ENCODE results near the gene ZNF718. TPM values are rescaled to one million over a fixed set of nuclear protein-coding genes. Genes with fewer than 3 reads are reported as not detected.
A peak's percentile ranks its signal among the peaks of the same experiment; 100 is the strongest.

Gene ZNF718
- total and polyA plus RNA-seq, 2 experiments from 2014 or later: 9.7 to 35.1 TPM

GRCh38 chr4:98386-98785, 25.9 kb upstream of the ZNF718 start (continued):
- TF ChIP-seq ZNF462 (CRISPR knock-in tag; IDR thresholded peaks at IDR 0.05): no peak
- TF ChIP-seq NANOG (IDR thresholded peaks at IDR 0.05; ENCODE audit: borderline replicate concordance): no peak
- TF ChIP-seq REST (IDR thresholded peaks at IDR 0.05; ENCODE audit: unreplicated experiment): no peak
- TF ChIP-seq JUNB (IDR thresholded peaks at IDR 0.05; ENCODE audit: unreplicated experiment): no peak
- TF ChIP-seq STAT1 (IDR thresholded peaks at IDR 0.05; ENCODE audit: unreplicated experiment): no peak
- no peak for TF ChIP-seq EZH2 (IDR thresholded peaks at IDR 0.05; ENCODE audit: low read depth, unreplicated experiment)

GRCh38 chr4:99863-100262, 24.4 kb upstream of the ZNF718 start:
- Histone ChIP-seq H3K4me1 (ENCODE audit: insufficient read depth) (no peaks in the 10 kb centered on the region), H3K4me3 (no peak overlapping the region), H3K36me3 (ENCODE audit: insufficient read depth) (peaks cover 12% of the 10 kb centered on the region), H3K27me3 (ENCODE audit: insufficient read depth) (peaks cover 15% of the 10 kb centered on the region), H4K20me1 (replicated peaks; ENCODE audit: insufficient read depth) (no peaks in the 10 kb centered on the region), H3K79me2 (replicated peaks; ENCODE audit: insufficient read depth) (no peaks in the 10 kb centered on the region), H3F3A (replicated peaks; ENCODE audit: low read depth) (no peaks in the 10 kb centered on the region), H2AFZ (no peak overlapping the region), H3K9me2 (ENCODE audit: insufficient read depth) (no peaks in the 10 kb centered on the region; the same call in 1 of the 2 replicates), H3K27ac (ENCODE audit: low read depth) (no peak overlapping the region), H3K4me2 (no peak overlapping the region)
- H3K9me3 Mint-ChIP-seq: peaks cover 80% of the 10 kb centered on the region
- H3K27ac Mint-ChIP-seq: no peak overlapping the region
- ATAC-seq (no peak), DNase-seq (ENCODE audit: low spot score) (peak; percentile 46)
- H3K27me3 Mint-ChIP-seq (ENCODE audit: insufficient read depth, low read depth, poor library complexity): peaks cover 2% of the 10 kb centered on the region
- H3K4me1 Mint-ChIP-seq: no peaks in the 10 kb centered on the region
- H3K36me3 Mint-ChIP-seq (ENCODE audit: low read depth): peaks cover 40% of the 10 kb centered on the region
- H3K4me3 Mint-ChIP-seq: no peak overlapping the region
- TF ChIP-seq CREB1 (CRISPR knock-in tag; IDR thresholded peaks at IDR 0.05; ENCODE audit: low read depth) (no peak), ZNF114 (CRISPR knock-in tag; IDR thresholded peaks at IDR 0.05) (no peak), EZH2phosphoT487 (IDR thresholded peaks at IDR 0.05; ENCODE audit: unreplicated experiment) (no peak), ETS1 (IDR thresholded peaks at IDR 0.05) (no peak), ZNF331 (CRISPR knock-in tag; IDR thresholded peaks at IDR 0.05; ENCODE audit: low read depth) (no peak)

All from GM23338 (cell line).